GM19397 (cell line): ENCODE measurements around the gene VWF.

Source experiments
- ATAC-seq: cut with Tn5 transposase; IDR thresholded peaks from one replicate; pipeline ENCODE4 v1.9.1; 2021; ENCODE audit warnings: mild to moderate bottlenecking, moderate library complexity; ENCODE audit not compliant: unreplicated experiment

VWF gene

GRCh38 chr12:5965950-5966383, 158.5 kb downstream of the VWF start:
- ATAC-seq: no peak

GRCh38 chr12:5964913-5965900, 159.3 kb downstream of the VWF start:
- ATAC-seq: no peak

- ATAC-seq: no peak
Observed at GRCh38 chr12:5963515-5963914, 161.0 kb downstream of the VWF start.

- no peak for ATAC-seq
Observed at GRCh38 chr12:5960783-5961182, 163.7 kb downstream of the VWF start.

DNA sequence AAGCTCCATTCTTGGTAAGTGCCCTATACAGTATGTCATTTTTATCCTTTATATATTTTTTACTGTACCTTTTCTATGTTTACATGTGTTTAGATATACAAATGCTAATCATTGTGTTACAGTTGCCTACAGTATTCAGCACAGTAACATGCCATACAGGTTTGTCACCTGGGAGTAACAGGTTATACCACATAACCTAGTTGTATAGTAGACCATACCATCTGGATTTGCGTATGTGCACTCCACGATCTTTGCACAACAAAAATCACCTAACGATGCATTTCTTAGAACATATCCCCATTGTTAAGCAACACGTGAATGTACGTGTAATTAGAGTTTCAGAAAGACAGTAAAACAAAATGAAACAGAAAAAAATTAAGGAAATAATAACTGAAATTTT, 167.5 kb downstream of the VWF start:
- no peak for ATAC-seq

DNA sequence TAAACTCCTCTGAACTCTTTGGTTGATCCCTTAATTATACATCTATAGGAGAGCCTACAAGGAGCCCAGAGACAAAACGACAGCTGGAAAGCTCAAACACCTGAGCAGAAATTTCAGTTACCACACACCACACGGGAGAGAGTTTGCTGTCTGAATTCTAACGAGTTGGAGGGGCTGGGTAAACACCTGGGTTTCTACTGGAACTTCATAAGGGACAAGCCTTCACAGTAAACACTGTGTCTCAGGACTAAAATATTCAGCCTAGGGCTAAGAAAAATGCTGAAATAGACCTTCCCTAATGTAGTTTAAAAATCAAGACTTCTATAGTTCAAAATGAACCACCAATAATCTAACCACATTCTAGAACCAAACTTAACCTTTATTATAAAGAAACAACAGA, 169.8 kb downstream of the VWF start:
- no peak for ATAC-seq

- no peak for ATAC-seq
Observed at GRCh38 chr12:5953835-5954586, 170.5 kb downstream of the VWF start.

DNA sequence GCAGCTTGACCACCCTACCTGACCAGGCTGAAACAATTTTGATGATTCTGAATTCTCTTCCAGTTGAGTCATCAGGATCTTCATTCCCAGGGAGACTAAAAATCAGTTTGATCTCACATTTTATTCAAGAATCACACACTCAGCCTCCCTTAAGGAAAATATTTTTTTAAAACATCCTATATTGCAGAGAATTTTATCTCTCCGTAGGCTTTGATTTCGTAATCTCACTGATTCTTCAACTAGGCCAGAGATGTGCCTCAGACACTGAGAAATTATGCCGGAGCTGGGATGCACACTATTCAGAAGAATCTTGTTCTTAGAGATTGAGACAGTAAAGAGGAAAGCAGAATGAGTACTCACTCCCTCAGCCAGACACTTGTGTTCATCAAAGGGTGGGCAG, 172.4 kb downstream of the VWF start:
- no peak for ATAC-seq

DNA sequence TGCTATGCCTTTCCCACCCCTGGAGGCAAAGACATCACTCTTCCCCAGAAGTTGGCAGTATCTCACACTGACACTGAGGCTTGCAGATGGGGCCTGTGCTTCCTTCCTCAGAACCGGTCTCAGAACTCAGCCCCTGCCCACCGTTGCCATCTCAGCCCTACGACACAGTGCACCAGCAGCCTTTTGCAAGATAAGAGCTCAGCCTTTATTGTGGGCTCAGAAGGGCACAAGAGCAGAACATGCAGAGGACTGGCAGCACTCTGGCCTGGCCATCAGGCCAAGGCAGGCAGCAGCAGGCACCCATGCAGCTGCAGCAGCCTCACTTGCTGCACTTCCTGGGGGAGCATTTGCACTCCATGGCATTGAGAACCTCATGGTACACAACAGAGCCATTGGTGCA, 175.8 kb downstream of the VWF start:
- ATAC-seq: no peak

DNA sequence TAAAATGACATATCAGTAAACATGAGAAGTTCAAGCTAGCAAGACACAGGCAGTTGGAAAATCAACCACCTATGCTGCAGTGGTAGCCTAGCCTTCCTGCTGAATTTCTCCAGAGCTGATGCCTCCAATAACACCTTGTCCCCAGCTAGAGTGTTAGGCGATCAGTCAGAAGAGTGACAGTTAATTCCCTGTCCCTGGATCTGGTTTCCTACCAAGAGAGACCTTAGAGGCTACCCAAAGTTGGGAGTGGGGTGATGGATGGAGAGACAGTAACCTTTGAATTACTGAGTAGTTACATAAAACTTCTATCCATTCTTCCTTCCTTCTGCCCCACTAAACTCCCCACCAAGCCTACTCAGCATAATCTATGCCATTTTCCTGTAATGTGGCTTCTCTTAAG, 177.5 kb downstream of the VWF start:
- no peak for ATAC-seq

DNA sequence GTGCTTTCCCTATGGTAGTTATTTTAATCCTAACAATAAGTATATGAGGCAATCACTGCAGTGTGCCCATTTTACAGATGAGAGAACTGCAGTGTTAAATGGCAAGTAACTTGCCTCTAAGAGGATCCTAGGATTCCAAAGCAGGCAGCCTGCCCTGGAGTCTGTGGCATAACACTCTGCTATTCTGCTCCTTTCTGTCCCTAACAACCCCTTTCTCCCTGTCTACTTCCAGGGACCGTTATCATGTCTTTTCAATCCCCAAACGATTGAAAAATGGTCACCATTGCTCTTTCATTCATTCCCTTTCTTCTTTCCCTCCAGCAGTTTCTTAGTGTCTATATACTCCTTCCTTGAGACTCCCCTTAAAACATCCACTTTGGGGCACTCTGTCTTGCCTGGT, 178.1 kb downstream of the VWF start:
- no peak for ATAC-seq

- no peak for ATAC-seq
Observed at GRCh38 chr12:5945071-5946008, 179.1 kb downstream of the VWF start, which contains the start of gene ANO2. Gene ANO2, minus strand, starts transcription at chr12:5945259. Its CDS starts 42 bp downstream, at chr12:5945217.

DNA sequence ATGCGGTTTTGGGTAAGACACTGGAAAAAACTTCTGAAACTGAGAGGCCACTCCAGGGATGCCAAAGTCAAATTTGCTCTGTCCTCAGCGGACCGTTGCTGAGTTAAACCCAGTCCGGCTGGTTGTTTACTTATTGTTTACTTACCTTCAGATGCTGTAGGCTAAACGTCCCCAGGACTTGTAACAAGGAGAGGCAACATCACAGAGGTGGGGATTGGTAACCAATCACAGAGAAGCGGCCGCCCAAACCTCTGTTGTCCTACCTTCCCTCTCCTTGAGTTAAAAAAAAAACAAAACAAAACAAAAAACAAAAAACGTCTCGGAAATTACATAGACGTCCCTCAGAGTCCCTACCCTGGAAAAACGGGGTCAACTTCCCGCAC, 179.8 kb downstream of the VWF start:
- no peak for ATAC-seq

DNA sequence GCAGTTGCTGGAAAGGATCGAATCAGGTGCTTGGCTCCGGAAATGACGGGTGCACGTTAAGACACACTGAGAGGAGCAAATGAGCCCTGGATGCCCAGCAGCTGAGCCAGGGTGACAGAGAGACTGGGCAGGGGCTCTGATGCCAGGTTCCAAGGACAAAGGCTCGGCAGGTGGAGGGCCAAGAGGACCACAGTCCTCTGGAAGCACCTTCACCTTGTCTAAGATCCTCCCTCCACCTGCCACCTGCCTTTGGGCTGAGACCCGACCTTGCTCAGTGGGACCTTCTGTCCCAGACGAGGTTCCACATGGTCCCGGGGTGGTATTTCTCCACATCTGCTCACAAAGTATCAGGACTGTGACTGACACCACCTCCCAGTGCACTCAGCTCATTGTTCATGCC, 180.4 kb downstream of the VWF start:
- ATAC-seq: no peak

GRCh38 chr12:5941907-5942306, 182.6 kb downstream of the VWF start:
- ATAC-seq: no peak

GRCh38 chr12:5927732-5928516, 196.5 kb downstream of the VWF start:
- ATAC-seq: no peak

GRCh38 chr12:5925646-5926045, 198.8 kb downstream of the VWF start:
- no peak for ATAC-seq

- no peak for ATAC-seq
Observed at GRCh38 chr12:5924342-5924741, 200.1 kb downstream of the VWF start.

DNA sequence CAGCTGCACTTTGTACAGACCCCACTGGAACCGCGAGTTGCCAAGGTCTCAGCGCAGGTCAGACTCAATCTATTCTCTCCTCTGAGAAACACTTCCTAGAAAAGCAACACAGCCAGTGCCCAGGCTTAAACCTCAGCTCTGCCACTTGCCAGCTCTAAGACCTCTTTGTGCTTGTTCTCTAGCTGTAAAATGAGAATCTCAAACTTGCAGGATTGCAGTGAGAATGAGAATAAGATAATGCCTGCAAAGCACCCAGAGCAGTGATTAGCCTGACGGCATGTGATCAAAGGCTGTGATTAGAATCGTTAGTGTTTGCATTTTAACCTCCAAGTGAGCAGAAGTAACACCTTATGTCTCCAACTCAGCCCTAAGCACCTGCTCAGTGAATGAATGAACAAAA, 200.7 kb downstream of the VWF start:
- no peak for ATAC-seq

DNA sequence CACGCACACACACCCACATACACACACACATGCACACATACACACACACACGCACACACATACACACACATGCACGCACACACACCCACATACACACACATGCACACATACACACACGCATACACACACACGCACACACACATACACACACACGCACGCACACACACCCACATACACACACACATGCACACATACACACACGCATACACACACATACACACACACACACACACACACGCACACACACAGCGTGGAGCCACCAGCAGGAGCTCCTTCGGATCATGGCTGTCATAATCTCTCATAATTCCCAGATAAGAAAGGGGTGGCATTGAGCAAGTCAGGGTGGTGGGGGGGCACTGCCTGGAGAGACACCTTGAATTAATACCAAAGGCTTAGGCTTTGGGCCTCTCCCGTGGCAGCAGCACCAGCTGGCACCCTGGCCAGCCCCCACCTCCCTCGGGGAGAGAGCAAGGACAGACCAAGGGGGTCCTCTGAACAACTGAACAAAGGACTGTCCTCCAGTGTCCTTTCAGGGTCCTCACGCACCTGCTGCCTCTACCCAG, 201.3 kb downstream of the VWF start:
- ATAC-seq: no peak
